ENCODE data around the gene FOXJ3.
"Not testable (repeated sequence)": the region's sequence is repeated elsewhere in the genome, so short reads cannot be mapped to it uniquely, and the experiment has no call there.

FOXJ3 gene

DNA sequence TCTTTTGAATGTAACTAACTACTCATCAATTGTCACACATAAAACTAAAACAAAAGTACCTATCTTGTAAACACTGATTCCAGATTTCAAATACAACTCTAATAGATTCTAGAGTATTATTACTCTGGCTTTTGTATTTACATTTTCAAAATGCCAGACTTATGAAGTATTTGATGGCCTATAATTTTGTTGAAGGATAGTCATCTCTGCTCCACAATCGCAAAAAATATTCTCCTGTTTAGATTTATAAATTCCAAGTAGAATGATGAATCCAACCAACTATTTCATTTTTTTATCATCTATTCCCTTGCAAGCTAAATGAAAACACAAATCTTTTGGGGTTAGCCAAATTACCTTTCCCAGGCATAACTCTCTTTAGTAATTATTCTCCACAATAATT lies 95.5 kb downstream of the FOXJ3 start:
- DNase-seq = no peak

DNA sequence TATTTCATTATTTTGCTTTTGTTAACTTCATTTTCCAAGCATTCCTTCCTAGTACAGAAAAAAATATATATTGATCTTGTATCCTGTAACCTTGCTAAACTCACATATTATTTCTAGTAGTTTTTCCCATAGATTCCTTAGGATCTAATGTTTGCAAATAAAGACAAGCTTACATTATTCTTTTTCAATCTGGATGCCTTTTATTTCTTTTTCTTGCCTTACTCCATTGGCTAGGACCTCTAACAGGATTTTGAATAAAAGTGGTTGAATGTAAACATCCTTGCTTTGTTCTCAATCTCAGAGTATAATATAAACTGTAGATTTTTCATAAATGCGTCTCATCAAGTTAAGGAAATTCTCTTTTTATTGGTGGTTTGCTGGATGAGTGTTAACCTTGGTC lies 96.0 kb downstream of the FOXJ3 start:
- DNase-seq = no peak

DNA sequence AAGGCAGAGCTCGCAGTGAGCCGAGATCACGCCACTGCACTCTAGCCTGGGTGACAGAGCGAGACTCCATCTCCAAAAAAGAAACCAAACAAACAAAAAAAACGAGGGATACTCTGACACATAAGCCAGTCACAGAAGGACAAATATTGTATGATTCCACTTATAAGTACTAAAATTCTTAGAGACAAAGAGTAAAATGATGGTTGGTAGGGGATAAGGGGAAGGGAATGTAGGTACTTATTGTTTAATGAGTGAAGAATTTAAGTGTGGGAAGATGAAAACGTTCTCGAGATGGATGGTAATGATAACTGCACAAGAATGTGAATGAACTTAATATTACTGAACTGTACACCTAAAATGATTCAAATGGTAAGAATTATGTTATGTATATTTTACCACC lies 103.8 kb downstream of the FOXJ3 start:
- no peak for DNase-seq

DNA sequence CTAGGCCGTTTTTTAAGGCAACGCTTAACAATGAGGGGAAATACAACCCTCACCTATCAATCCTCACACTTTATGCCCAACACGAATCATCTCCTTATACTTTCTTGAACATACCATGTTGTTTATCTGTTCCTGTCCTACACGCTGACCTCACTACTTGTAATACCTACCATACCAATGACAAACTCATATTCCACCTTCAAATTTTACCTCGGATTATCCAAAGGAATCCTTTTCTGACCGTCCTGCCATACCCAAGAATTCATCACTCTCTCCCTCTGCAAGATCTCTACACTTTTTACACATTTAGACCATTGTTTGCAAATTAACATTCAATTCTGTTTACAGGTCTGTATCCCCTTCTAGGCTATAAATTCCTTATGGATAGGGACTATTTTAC lies 106.1 kb downstream of the FOXJ3 start:
- no peak for DNase-seq

DNA sequence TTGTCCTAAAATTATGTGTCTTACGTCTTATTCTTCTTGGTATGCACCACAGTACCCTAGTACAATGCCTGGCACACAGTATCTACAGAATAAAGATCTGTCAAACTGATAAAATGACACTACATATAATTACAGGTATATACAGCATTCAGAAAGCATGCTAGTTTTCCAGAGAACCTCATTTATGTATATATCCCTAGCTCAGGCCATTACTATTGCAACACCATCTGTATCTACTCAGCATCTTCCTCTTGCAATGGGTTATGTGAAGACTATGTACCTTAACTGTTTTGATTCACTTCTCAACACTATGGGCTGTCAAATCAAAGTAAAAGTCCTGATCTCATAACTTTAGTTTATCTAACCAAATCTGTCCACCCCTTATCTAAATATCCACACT lies 112.0 kb downstream of the FOXJ3 start:
- no peak for DNase-seq

DNA sequence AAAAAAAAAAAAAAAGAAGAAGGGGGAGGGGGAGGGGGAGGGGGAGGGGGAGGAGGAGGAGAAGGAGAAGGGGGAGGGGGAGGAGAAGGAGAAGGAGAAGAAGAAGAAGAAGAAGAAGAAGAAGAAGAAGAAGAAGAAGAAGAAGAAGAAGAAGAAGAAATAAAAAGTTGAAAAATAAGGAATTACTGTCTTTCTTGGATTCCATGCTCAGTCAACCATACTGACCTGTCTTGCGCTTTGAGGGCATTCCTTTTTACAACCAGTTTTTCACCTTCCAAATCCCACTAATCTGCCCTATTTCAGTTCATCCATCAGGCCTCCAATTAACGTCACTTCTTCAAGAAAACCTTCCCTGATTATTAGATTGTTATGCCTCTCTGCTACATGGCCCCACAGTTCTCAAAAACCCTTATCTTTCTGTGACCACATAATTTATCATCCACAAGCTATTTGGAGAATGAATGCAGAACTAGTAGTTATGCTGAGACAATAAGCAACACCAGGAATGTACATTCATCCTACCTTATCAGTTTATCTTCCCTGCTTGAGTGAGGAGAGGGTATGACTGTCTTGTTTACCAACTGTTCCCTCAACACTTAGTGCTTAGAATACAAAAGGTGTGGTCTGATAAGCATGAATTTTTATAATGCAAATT lies 113.0 kb downstream of the FOXJ3 start:
- DNase-seq = no peak

DNA sequence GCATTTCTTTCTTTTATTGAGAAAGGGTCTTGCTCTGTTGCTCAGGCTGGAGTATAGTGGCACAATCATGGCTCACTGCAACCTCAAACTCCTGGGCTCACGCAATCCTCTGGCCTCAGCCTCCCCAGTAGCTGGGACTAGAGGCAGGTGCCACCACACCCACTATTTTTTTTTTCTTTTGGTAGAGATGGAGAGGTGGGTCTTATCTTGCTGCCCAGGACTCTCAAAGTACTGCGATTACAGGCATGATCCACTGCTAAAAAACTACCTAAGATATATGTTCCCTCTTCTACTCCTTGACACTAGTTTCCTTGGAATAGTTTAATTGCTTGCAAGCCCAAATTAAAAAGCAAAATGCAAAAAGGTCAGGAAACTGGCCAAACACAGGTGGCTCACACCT lies 113.6 kb downstream of the FOXJ3 start:
- DNase-seq = no peak

DNA sequence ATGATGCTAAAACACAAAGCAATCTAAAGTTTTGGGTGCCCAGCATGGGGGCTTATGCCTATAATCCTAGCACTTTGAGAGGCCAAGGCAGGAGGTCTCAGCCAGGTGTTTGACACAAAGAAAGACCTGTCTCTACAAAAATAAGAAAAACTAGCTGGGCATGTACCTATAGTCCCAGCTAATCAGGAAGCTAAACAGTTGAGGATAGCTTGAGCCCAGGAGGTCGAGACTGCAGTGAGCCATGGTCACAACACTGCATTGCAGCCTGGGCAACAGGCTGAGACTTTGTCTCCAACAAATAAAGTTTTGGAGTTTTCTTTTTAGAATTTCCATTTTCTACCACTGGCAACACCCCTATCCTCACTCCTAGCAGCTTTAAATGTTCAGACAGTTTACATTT lies 115.4 kb downstream of the FOXJ3 start:
- no peak for DNase-seq

DNA sequence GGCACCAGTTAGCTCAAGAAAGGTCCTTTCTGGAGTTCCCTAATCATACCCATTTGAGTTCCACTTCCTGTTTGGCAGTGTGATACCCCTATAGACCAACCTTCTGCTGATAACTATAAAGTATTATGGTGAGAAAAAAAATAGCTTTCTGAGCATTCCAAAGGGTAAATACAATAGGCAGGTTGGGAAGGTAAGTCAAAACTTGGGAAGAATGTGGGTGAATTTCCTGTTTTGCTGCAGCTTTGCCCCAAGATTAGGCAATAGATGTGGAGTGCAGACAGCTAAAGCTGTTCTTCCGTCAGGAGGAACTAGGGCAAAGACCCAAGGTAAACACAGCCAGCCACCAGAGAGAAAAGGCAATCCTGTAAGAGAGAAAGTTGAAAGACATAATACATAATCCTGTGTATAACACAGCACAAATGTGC lies 120.6 kb downstream of the FOXJ3 start:
- DNase-seq = no peak

DNA sequence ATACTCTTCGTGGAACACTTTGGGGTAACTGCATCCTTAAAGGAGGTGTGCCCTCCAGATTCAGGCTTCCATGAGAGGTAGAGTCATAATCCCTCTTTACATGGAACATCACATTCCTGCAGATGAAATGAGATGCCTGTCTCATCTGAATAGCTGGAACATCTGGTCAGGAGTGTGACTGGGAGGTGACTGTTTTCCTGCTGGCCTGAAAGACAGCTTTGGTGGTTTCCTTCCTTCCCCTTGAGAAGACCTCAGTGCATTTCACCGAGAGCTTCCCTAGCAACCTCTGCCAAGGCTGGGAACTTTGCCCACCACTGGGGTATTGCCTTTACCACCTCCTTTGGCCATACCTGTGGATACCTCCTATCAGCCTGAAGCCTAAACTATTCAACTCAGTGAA lies 123.8 kb downstream of the FOXJ3 start:
- no peak for DNase-seq

DNA sequence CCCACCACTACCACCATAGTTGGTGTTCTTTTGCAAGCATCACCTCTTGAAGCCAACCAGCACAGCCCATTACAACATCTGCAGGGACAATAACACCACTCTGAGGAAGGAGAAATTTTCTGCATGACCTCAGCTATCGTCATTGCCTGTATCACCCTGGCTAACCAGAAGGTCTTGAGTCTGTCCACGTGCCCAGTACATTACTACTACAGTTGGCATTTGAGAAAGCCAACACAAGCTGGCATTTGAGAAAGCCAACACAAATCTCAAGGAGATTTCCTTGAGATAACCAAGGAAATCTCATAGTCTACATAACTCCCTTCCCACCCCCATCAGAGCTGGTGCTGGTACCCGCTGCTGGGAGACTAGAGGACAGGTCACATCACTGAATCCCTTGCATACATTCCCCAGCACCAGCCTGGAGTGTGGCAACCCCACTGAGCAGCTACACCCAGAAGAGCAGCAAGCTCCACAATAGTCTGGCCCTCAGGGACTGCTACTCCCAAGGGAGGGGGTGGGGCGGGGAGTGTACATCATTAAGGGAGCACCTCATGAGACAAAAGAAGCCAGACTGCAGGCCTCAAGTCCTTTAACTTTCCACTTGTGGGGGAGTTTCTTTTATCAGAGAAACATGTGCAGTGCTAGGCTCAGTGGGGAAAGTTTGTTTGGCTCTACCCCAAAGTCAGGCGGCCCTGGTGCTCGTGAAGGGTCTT lies 124.5 kb downstream of the FOXJ3 start:
- DNase-seq = no peak

DNA sequence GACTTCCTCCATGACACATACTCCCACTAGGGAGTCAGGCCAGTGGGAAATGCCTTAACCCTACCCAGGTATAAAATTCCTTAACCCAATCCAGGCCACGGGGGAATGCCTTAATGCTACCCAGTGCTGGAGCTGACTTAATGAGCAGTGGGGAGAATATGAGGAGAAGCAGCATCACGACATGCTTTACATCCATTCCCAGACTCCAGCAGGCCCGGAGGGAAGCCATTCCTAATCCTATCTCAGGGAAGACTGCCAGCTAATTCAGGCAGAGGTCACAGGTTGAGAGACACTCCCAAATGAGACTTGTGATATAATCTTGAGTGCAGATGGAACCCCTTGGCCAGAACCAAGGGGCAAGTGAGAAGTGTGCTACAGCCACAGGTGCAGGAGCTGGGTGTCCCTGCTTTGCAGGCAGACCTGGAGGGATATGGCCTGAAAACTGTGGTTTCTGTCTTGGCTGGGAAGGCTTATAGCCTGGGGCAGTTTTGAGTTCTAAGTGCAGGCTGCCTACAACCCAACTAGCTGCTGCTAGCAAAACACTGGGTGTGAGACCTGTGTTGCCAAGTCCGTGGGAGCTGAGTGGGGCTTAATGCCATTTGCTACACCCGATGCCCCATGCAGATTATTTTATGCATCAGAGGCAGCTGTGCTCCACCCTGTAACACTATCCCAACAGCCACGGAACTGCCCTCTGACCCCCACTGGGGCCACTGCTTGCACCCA lies 125.3 kb downstream of the FOXJ3 start:
- no peak for DNase-seq

DNA sequence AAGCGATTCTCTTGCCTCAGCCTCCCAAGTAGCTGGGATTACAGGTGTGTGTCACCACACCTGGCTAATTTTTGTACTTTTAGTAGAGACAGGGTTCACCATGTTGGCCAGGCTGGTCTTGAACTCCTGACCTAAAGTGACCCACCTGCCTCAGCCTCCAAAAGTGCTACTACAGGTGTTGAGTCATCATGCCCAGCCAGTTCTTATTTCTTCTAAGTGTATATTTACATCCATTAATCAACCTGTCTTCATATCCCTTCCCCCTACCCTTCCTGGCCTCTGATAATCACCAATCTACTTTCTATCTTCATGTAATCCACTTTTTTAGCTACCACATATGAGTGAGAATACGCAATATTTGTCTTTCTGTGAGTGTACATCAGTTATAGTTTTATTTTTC lies 128.1 kb downstream of the FOXJ3 start:
- DNase-seq = not testable (repeated sequence)

DNA sequence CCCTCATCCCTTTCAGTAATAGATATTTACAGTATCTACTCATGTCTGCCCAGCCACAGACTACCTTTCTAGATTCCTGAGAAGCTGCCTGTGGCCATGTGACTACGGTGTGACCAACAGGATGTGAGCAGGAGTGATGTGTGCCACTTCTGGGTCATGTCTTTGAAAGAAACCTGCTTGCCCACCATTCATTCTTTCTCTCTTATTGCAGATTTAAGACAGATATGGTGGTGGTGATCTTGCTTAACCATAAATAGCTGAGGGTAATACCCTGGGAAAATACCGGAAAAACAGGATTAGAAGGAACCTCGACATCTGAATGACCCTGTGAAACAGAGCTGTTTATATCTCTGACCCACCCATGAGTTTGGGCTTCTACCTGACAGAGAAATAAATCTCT lies 128.9 kb downstream of the FOXJ3 start:
- no peak for DNase-seq

DNA sequence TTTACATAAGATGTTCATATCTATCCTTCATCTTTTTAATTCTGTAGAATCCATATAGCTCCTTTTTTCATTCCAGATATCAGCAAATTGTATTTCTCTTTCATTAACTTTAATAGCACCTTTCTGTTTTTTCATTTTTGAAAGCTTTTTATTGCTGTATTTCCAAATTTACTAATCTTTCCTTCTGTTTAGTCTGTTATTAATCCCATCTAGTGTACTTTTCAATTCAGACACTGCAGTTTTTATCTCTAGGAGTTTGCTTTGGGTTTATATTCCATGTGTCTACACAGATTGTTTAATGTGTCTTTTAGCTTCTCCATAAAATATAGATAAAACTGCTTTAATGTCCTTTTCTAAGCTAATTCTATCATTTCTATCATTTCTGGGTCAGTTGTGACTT lies 133.0 kb downstream of the FOXJ3 start:
- DNase-seq = no peak

DNA sequence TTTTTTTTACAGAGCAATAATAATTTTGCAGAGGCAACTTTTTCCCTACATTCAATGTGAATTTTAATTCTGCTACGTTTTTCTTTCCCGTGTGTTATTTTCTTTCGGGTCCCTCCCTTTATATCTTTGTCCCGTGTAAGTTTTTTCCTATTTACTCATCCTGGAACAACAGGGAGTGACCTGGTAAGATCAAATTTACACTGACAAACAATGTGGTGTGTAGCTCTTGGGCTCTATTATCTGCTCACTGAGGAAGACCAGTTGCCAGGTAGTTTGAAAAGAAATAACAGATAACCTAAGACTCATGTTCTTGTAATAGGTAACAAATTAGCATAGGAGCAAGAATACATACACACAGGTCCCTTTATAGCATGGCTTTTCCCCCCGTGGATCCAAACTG lies 136.8 kb downstream of the FOXJ3 start:
- DNase-seq = no peak

DNA sequence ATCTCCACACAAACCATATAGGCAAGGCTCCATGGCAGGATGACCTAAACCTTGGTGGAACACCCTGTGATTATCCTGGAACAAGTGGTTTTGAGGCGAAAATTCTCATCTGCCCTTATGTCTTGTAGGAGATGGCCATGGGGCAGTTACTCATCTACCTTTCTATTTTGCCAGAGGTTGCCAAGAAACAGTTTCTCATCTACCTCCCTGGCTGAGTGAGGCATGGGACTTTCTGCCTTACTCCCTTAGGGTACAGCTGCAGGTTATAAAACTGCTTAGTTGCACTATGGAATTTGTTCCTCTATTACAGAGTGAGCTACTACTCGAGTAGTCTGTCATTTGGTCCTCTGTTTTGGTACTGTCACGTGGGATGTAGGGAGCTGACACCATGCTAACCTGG lies 139.2 kb downstream of the FOXJ3 start:
- no peak for DNase-seq

DNA sequence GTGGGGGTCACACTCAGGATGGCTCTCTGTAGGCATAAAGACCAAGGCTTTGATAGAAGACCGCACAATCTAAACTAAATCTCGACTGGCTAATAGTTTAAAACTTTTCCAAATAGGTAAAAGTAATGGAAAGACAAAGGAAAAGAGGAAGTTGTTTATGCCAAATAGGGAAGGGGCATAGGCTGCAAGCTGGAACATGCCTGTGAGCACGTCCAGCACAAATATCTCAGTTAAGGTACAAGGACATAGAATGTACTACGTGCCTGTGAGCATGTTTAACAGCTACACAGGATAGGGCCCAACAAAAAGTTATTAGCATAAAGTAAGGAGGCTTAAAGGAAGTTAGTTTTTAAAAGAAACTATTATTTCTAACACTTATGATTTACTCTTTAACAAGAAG lies 142.9 kb downstream of the FOXJ3 start:
- no peak for DNase-seq

DNA sequence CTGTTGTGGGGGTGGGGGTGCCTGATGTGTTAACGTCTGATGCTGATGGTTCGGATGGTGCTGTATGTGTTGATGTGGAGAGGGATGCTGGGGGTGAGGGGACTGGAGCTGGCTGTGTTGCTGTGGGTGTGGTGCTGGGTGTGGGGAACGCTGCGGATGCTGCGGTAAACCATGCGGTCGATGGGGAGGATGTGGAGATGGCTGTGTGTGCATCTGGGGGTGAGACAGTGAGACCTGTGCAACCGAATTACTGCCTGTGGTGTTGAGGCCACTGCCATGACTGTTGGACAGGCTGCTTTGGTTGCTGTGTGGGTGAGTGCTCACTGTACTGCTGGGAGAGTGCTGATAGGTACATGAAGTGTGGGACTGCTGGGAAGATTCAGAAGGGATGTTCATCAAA lies 143.7 kb downstream of the FOXJ3 start:
- no peak for DNase-seq

DNA sequence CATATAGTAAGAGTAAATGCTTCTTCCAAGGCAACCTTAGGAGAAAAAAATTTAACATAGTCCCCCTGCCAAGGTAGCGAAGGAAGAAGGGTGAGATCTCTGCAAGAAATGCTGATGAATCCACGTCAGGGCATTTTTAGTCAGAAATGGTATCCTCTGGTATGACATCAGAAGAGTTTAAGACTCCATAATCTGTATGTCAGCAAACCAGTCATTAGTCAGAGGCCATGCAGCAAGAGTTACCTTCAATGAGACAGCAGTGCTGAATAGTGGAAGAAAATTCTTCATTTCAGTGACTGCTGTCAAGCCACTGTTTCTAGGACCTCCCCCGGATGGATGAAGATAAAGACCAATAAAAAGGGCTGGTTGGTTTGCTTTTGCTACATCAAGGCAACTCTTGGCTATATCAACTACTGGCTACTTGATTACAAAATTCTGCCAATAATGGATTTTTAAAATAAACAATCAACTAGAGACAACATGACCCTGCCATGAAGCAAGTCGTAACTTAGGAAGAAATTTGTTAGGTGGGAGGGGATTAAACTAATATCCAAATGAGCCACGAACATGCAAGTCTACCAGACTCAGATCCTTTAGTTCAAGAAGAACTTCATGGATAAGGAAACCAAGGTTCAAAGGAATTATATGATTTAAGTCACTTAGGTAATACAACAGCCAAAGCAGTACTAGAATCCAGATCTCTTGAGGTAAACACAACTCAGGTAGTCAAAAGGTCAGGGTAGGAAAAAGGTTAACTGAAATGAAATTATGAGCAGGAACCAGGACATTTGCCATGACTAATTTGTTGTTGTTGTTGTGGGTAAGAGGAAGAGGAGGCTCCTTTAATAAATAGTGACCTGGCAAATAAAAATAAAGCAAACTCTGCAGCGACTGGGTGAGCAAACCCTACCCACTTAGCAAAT lies 144.8 kb downstream of the FOXJ3 start:
- no peak for DNase-seq

DNA sequence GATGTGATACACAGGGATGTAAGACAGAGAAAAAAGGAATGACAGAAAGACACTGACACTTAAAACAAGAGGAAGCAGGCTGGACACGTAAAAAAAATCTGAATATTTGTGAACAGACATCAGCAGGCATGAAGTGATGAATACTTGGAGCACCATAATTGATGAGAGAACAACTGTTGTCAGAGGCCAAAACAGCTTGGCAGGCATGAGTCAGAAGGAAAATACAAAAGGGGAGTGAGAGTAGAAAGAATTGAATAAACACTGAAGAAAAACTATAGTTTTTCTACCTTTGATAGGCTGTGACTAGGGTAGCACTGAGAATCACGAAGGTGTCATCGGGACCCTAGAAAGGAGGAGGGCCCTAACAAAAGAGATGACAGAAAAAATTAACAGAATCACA lies 148.9 kb downstream of the FOXJ3 start:
- no peak for DNase-seq

DNA sequence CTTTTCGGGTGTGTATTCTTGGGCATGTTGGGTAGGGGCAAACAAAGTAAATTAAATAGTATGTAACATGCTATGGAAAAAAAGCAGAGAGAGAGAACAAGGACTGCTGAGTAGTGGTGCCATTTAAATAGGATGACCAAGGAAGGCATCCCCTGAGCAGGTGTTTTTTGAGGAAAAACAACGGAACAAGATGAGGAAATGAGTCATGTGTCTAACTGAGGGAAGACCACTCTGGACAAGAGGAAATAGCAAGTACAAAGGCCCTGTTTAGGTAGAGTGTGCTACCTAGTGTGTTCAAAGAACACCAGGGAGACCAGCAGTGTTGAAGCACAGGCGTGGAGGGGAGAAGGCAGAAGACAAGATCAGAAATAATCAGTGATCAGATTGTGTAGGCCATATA lies 150.4 kb downstream of the FOXJ3 start:
- no peak for DNase-seq

DNA sequence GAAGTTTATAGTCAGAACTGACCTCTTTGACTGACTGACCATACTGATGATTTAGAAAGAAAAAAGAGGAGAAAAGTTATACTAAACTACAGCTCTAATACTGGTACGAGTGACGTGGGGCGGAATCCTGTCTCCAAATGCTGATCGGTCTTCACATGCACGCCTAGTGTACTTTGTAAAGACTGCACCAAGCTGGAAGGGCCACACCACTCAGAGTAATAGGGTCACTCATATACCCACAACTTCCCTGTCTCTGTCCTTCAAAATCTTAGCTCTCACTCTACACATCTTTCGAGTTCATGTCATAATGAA lies 151.1 kb downstream of the FOXJ3 start:
- no peak for DNase-seq

Measured in NCI-H187 (cell line).